PC-3 (cell line): ENCODE measurements around the gene TMEM178B. TPM values are rescaled to one million over a fixed set of nuclear protein-coding genes. Genes with fewer than 3 reads are reported as not detected.
"Not testable (repeated sequence)": the region's sequence is repeated elsewhere in the genome, so short reads cannot be mapped to it uniquely, and the experiment has no call there.

Source experiments
- ATAC-seq: fragments of 200-7000 bp; cut with Tn5 transposase; 2 replicates; pipeline ENCODE4 v1.9.1; 2020; ENCODE audit warnings: mild to moderate bottlenecking, moderate library complexity
- BruUV-seq: library from RNA; stranded (reverse); fragments of 400-500 nt; replicated peaks from 2 replicates; lab custom pipeline; 2021; lab: Mats Ljungman, UMichigan
- CTCF ChIA-PET: fragments of 300-600 bp; sonication (Branson Sonifier 250); formaldehyde crosslinking; loops from one replicate; lab custom pipeline; 2022; ENCODE audit warnings: antibody characterized with exemption; lab: Charles Lee
- POLR2A ChIA-PET: fragments of 300-600 bp; sonication (Branson Sonifier 250); formaldehyde crosslinking; loops from one replicate; lab custom pipeline; 2022; ENCODE audit warnings: antibody characterized with exemption; ENCODE audit not compliant: unreplicated experiment; lab: Charles Lee
- DNase-seq: peaks from one replicate; pipeline ENCODE4 v3.0.0-alpha.2; 2015
- H2AFZ ChIP-seq: fragments of 300-600 bp; sonication (generic); 2 replicates; pipeline ENCODE4 v1.6.0; 2016; ENCODE audit warnings: antibody characterized with exemption, low read length
- H3F3A ChIP-seq: fragments of 300-600 bp; sonication (generic); one replicate; pipeline ENCODE4 v1.6.0; 2017; ENCODE audit warnings: antibody characterized with exemption, low read length, control low read depth, mild to moderate bottlenecking; ENCODE audit not compliant: unreplicated experiment
- H3K27ac ChIP-seq: fragments of 300-600 bp; sonication (generic); 2 replicates; pipeline ENCODE4 v1.5.1; 2016; ENCODE audit warnings: mild to moderate bottlenecking, low read length
- H3K27me3 ChIP-seq: fragments of 300-600 bp; sonication (generic); 2 replicates; pipeline ENCODE4 v1.6.1; 2016; ENCODE audit warnings: low read length, mixed read lengths
- H3K36me3 ChIP-seq: fragments of 300-600 bp; sonication (generic); 2 replicates; pipeline ENCODE4 v1.6.1; 2016; ENCODE audit warnings: low read depth, mixed run types, low read length, mixed read lengths
- H3K4me1 ChIP-seq: fragments of 300-600 bp; sonication (generic); 2 replicates; pipeline ENCODE4 v1.5.1; 2016; ENCODE audit warnings: low read length; ENCODE audit not compliant: insufficient read depth
- H3K4me2 ChIP-seq: fragments of 300-600 bp; sonication (generic); 2 replicates; pipeline ENCODE4 v1.6.0; 2016; ENCODE audit warnings: low read length
- H3K4me3 ChIP-seq: fragments of 300-600 bp; sonication (generic); 2 replicates; pipeline ENCODE4 v1.5.1; 2016; ENCODE audit warnings: mild to moderate bottlenecking, low read length, mixed read lengths
- H3K79me2 ChIP-seq: fragments of 300-600 bp; sonication (generic); 2 replicates; pipeline ENCODE4 v1.6.1; 2017; ENCODE audit warnings: low read length, mixed read lengths
- H3K9ac ChIP-seq: fragments of 300-600 bp; sonication (generic); 2 replicates; pipeline ENCODE4 v1.6.0; 2016; ENCODE audit warnings: mild to moderate bottlenecking, low read length
- H3K9me2 ChIP-seq: fragments of 300-600 bp; sonication (generic); replicated peaks from 2 replicates; pipeline ENCODE4 v1.6.1; 2016; ENCODE audit warnings: mixed run types, low read length, mixed read lengths
- H3K9me3 ChIP-seq: fragments of 300-600 bp; sonication (generic); 2 replicates; pipeline ENCODE4 v1.6.1; 2016; ENCODE audit warnings: low read length, mixed read lengths
- H4K20me1 ChIP-seq: fragments of 300-600 bp; sonication (generic); 2 replicates; pipeline ENCODE4 v1.6.1; 2016; ENCODE audit warnings: low read length, mixed read lengths
- EZH2 ChIP-seq: fragments of 300-600 bp; sonication (generic); IDR thresholded peaks from one replicate; pipeline ENCODE4 v1.6.1; 2017; ENCODE audit warnings: antibody characterized with exemption, mild to moderate bottlenecking, low read length; ENCODE audit not compliant: unreplicated experiment
- EZH2phosphoT487 ChIP-seq: fragments of 300-600 bp; sonication (generic); IDR thresholded peaks from 2 replicates; pipeline ENCODE4 v1.6.1; 2018; ENCODE audit warnings: mild to moderate bottlenecking, antibody characterized with exemption, low read length, borderline replicate concordance
- intact Hi-C: fragments of 100-400 bp; cut with micrococcal nuclease; formaldehyde crosslinking; loops from 2 replicates; pipeline ENCODE4 v1.9.0; 2023
- total RNA-seq: library from RNA; depleted of rRNA; stranded (reverse); fragments of >200 nt; gene quantifications from 2 replicates; pipeline ENCODE4 v1.2.3, GENCODE V29; 2014
- TF ChIP-seq, protein P1 (sequence below): fragments of 300-600 bp; sonication (generic); conservative IDR thresholded peaks from 2 replicates; pipeline ENCODE4 v1.5.1; 2017; ENCODE audit warnings: antibody characterized with exemption, low read depth, mild to moderate bottlenecking, low read length

The TMEM178B gene
- total RNA-seq, 1 experiment from 2014 or later: 0.29 TPM

GRCh38 chr7:141190495-141190894 lies 116.6 kb downstream of the TMEM178B start:
- Histone ChIP-seq H3K36me3 (no peaks in the 10 kb centered on the region), H3K9me3 (no peaks in the 10 kb centered on the region), H3K79me2 (no peaks in the 10 kb centered on the region), H3K27me3 (0 out of 2 replicates have a peak, but pooled peaks cover 25% of the 10 kb centered on the region), H3K9me2 (no peaks in the 10 kb centered on the region), H4K20me1 (no peaks in the 10 kb centered on the region), H3K4me2 (no peak overlapping the region), H2AFZ (no peak overlapping the region), H3K4me1 (no peaks in the 10 kb centered on the region), H3K27ac (no peak overlapping the region), H3K9ac (no peak overlapping the region), H3F3A (no peaks in the 10 kb centered on the region), H3K4me3 (no peak overlapping the region)
- POLR2A ChIA-PET: no interaction called here
- no TSS peak for BruUV-seq
- no peak for DNase-seq
- intact Hi-C loops: no loop called here
- CTCF ChIA-PET: no interaction called here
- TF ChIP-seq EZH2 (no peak), EZH2phosphoT487 (no peak)
- TF ChIP-seq, protein P1, sequence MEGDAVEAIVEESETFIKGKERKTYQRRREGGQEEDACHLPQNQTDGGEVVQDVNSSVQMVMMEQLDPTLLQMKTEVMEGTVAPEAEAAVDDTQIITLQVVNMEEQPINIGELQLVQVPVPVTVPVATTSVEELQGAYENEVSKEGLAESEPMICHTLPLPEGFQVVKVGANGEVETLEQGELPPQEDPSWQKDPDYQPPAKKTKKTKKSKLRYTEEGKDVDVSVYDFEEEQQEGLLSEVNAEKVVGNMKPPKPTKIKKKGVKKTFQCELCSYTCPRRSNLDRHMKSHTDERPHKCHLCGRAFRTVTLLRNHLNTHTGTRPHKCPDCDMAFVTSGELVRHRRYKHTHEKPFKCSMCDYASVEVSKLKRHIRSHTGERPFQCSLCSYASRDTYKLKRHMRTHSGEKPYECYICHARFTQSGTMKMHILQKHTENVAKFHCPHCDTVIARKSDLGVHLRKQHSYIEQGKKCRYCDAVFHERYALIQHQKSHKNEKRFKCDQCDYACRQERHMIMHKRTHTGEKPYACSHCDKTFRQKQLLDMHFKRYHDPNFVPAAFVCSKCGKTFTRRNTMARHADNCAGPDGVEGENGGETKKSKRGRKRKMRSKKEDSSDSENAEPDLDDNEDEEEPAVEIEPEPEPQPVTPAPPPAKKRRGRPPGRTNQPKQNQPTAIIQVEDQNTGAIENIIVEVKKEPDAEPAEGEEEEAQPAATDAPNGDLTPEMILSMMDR: no peak
- no peak for ATAC-seq

GRCh38 chr7:141191277-141191676 lies 117.4 kb downstream of the TMEM178B start:
- intact Hi-C loops: no loop called here
- POLR2A ChIA-PET: no interaction called here
- H3K27me3 ChIP-seq: 0 out of 2 replicates have a peak, but pooled peaks cover 25% of the 10 kb centered on the region
- H4K20me1 ChIP-seq: no peaks in the 10 kb centered on the region
- no peaks in the 10 kb centered on the region for H3K9me3 ChIP-seq
- no peak overlapping the region for H2AFZ ChIP-seq
- H3K9me2 ChIP-seq: no peaks in the 10 kb centered on the region
- ATAC-seq (no peak), DNase-seq (no peak)
- BruUV-seq: no TSS peak
- H3K36me3 ChIP-seq: no peaks in the 10 kb centered on the region
- H3K4me2 ChIP-seq: no peak overlapping the region
- CTCF ChIA-PET: no interaction called here
- no peak overlapping the region for H3K4me3 ChIP-seq
- no peaks in the 10 kb centered on the region for H3K79me2 ChIP-seq
- H3K4me1 ChIP-seq: no peaks in the 10 kb centered on the region
- no peak overlapping the region for H3K27ac ChIP-seq
- TF ChIP-seq EZH2: no peak
- TF ChIP-seq EZH2phosphoT487: no peak
- TF ChIP-seq, protein P1: no peak
- H3K9ac ChIP-seq: no peak overlapping the region
- H3F3A ChIP-seq: no peaks in the 10 kb centered on the region

DNA sequence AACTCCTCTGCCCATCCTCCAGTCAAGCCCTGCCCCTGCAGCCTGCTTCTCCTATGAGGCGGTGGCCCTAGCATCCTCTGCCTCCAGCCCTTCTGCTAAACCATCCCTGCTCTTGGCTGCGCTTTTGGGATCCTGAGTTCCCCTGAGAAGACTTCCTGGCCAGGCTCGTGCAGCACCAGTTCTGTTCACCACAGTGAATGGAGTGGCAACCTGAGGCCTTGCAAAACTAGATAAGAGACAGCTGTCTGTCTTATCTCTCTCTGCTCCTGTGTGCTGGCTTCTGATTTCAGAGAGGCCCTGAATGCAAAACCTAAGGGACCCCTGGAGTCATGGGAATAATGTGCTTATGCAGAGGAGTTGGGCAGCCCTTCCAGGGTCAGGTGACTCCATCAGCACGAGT lies 119.2 kb downstream of the TMEM178B start:
- Histone ChIP-seq H2AFZ (no peak overlapping the region), H3K9me3 (no peaks in the 10 kb centered on the region), H3K4me1 (no peaks in the 10 kb centered on the region), H3F3A (no peaks in the 10 kb centered on the region), H3K27me3 (0 out of 2 replicates have a peak, but pooled peaks cover 24% of the 10 kb centered on the region), H3K9ac (no peak overlapping the region), H3K4me3 (no peak overlapping the region), H4K20me1 (no peaks in the 10 kb centered on the region), H3K27ac (no peak overlapping the region), H3K36me3 (no peaks in the 10 kb centered on the region), H3K4me2 (no peak overlapping the region), H3K9me2 (no peaks in the 10 kb centered on the region), H3K79me2 (no peaks in the 10 kb centered on the region)
- intact Hi-C loops: no loop called here
- ChIA-PET CTCF (no interaction called here), POLR2A (no interaction called here)
- BruUV-seq: no TSS peak
- TF ChIP-seq EZH2 (no peak), EZH2phosphoT487 (no peak)
- TF ChIP-seq, protein P1: no peak
- ATAC-seq: no peak
- DNase-seq: no peak

- DNase-seq, H3K9me2 ChIP-seq, H3K79me2 ChIP-seq, H3K4me2 ChIP-seq, H2AFZ ChIP-seq, H3F3A ChIP-seq, H3K4me3 ChIP-seq, ATAC-seq, H3K9ac ChIP-seq, H3K27ac ChIP-seq, CTCF ChIA-PET, H4K20me1 ChIP-seq, H3K4me1 ChIP-seq, intact Hi-C loops, POLR2A ChIA-PET, H3K9me3 ChIP-seq, H3K36me3 ChIP-seq, BruUV-seq: not testable (repeated sequence)
- peaks cover 16% of the 10 kb centered on the region for H3K27me3 ChIP-seq
These were observed 121.9 kb downstream of the TMEM178B start for GRCh38 chr7:141195722-141196121.
